Keratinocyte (primary cell): ENCODE data around the gene SLC12A5.

Experiments used
- EZH2 ChIP-seq: IDR thresholded peaks from one replicate; pipeline ENCODE4 v1.6.1; 2012; ENCODE audit warnings: inconsistent platforms, mild to moderate bottlenecking, low read length, moderate library complexity
- TF ChIP-seq, protein P1 (sequence below), 3 experiments: IDR thresholded peaks in 1 of 3; conservative IDR thresholded peaks in 1 of 3; optimal IDR thresholded peaks in 1 of 3; 2 replicates in 2 of 3; 3 replicates in 1 of 3; pipeline versions ENCODE3 to v1.5.1; 2011; ENCODE audit warnings: low read length in 3 of 3, mild to moderate bottlenecking in 3 of 3, moderate library complexity in 2 of 3, control low read depth in 1 of 3, inconsistent platforms in 1 of 3; ENCODE audit not compliant: insufficient read depth in 2 of 3; ENCODE audit errors: extremely low read depth in 1 of 3

DNA sequence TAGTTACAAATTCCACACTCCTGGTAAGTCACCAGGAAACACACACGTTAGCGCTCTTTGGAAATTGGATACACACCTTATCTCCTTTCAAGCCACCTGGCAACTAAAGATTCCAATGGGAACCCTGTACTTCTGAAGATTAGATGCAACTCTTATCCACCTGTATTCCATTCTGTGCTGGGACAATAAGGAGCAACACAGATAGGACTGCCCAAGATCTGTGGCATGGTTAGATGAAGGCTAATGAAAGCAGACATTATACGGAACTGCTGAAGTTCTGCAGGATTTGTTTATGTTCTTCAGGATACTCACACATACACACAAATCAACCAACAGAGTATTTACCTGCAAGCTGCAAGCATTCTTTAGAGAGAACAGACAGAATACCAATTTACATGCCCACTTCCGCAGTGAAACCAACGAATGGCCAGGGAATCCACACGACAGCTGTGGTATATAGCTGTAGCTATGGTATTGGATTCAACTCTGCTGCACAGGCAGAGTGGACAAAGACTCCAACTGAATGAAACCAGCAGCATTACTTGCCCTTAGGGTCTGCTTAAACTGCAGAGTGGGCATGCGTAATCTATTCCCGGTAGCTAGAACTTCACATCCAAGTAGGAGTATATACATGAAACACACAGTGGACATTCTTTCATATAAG, 48.8 kb downstream of the SLC12A5 start:
- TF ChIP-seq, protein P1, sequence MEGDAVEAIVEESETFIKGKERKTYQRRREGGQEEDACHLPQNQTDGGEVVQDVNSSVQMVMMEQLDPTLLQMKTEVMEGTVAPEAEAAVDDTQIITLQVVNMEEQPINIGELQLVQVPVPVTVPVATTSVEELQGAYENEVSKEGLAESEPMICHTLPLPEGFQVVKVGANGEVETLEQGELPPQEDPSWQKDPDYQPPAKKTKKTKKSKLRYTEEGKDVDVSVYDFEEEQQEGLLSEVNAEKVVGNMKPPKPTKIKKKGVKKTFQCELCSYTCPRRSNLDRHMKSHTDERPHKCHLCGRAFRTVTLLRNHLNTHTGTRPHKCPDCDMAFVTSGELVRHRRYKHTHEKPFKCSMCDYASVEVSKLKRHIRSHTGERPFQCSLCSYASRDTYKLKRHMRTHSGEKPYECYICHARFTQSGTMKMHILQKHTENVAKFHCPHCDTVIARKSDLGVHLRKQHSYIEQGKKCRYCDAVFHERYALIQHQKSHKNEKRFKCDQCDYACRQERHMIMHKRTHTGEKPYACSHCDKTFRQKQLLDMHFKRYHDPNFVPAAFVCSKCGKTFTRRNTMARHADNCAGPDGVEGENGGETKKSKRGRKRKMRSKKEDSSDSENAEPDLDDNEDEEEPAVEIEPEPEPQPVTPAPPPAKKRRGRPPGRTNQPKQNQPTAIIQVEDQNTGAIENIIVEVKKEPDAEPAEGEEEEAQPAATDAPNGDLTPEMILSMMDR (optimal IDR thresholded peaks at IDR 0.05 in 1 of 3, IDR thresholded peaks at IDR 0.05 in 1 of 3, conservative IDR thresholded peaks at IDR 0.05 in 1 of 3; ENCODE audit: extremely low read depth in 1 of 3, insufficient read depth in 2 of 3, low read length in 3 of 3) = no peak
- TF ChIP-seq EZH2 = no peak
